Hematopoietic multipotent progenitor cell treated with erythropoietin and hydrocortisone succinate and interleukin-3 and kit ligand, for 15 days (in vitro differentiated cells): ENCODE results near the gene SLC11A1.

Source experiments
- DNase-seq: peaks from one replicate; pipeline ENCODE4 v3.0.0-alpha.2; 2015; ENCODE audit warnings: low spot score

The SLC11A1 gene, protein sequence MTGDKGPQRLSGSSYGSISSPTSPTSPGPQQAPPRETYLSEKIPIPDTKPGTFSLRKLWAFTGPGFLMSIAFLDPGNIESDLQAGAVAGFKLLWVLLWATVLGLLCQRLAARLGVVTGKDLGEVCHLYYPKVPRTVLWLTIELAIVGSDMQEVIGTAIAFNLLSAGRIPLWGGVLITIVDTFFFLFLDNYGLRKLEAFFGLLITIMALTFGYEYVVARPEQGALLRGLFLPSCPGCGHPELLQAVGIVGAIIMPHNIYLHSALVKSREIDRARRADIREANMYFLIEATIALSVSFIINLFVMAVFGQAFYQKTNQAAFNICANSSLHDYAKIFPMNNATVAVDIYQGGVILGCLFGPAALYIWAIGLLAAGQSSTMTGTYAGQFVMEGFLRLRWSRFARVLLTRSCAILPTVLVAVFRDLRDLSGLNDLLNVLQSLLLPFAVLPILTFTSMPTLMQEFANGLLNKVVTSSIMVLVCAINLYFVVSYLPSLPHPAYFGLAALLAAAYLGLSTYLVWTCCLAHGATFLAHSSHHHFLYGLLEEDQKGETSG

GRCh38 chr2:218381916-218382366 lies at the start of gene SLC11A1:
TSS of gene SLC11A1 (plus strand) at chr2:218382273. CDS start at chr2:218382369, 96 bp downstream.
- DNase-seq: no peak

- no peak for DNase-seq
These were observed 49.8 kb upstream of the SLC11A1 start for GRCh38 chr2:218332288-218332687.

- peak; percentile 73 for DNase-seq
These were observed 49.0 kb upstream of the SLC11A1 start for GRCh38 chr2:218332920-218333645.

- no peak for DNase-seq
These were observed 47.5 kb upstream of the SLC11A1 start for GRCh38 chr2:218334531-218334930.

GRCh38 chr2:218340656-218341055 lies 41.4 kb upstream of the SLC11A1 start:
- DNase-seq: no peak

GRCh38 chr2:218341381-218341780 lies 40.7 kb upstream of the SLC11A1 start:
- no peak for DNase-seq

DNA sequence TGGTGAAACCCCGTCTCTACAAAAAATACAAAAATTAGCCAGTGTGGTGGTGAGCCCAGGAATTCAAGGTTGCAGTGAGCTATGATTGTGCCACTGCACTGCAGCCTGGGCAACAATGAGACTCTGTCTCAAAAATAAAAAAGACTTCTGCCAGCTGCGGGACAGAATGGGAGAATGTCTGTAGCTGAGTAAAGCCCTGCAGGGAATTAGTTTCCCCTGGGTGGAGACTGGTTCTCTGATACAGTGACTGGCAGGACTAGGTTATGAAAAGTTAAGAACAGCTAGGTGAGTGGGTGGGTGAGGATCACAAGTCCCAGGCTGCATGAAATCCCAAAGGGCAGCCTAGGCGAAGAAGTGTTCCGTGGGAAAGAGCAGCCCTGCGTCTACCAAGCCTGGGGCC lies 39.2 kb upstream of the SLC11A1 start:
- DNase-seq: no peak

DNA sequence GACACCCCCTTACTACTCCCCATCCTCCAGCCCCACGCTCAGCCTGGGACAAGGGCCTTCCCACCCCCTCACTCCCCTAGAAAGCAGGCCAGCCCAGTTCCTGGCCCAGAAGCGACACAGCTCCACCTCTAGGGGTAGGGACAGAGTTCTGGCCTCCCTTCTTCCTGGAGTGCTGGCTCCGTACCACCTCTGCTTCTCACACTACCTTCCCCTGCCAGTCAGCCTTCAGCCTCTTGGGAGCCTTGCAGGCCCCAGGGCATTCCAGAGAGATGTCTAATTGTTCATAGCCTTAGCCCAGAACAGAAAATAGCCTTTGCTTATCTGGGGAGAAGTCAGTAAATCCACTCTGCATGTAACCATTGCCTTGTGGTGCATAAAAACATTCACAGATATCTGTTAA lies 38.5 kb upstream of the SLC11A1 start:
- no peak for DNase-seq

- no peak for DNase-seq
These were observed 37.9 kb upstream of the SLC11A1 start for GRCh38 chr2:218344090-218344754.

DNA sequence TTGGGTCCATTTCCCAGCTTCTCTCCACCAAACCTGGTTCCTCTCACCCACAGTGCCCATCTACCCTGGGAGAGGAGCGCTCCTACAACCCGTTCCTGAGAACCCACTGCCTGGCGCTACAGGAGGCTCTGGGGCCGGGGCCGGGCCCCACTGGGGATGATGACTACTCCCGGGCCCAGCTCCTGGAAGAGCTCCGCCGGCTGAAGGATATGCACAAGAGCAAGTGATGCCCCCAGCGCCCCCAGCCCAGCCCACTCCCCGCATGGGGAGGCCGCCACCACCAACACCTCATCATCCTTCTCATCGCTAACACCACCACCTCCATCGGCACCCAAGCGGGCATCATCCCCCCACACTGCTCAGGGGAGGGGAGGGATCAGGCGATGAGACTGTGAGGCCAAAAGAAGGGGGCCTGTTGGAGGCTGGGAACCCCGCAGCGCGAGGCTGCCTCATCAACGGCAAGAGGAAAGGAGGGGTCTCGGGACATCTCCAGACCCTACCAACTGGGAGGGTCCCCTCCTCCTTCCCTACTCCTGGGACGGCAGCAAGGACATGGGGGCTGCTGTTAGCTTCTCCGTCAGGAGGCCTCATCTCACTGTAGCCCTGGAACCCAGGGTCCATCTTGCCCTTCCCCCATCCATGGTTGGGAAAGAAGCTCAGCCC lies 37.2 kb upstream of the SLC11A1 start:
- no peak for DNase-seq

DNA sequence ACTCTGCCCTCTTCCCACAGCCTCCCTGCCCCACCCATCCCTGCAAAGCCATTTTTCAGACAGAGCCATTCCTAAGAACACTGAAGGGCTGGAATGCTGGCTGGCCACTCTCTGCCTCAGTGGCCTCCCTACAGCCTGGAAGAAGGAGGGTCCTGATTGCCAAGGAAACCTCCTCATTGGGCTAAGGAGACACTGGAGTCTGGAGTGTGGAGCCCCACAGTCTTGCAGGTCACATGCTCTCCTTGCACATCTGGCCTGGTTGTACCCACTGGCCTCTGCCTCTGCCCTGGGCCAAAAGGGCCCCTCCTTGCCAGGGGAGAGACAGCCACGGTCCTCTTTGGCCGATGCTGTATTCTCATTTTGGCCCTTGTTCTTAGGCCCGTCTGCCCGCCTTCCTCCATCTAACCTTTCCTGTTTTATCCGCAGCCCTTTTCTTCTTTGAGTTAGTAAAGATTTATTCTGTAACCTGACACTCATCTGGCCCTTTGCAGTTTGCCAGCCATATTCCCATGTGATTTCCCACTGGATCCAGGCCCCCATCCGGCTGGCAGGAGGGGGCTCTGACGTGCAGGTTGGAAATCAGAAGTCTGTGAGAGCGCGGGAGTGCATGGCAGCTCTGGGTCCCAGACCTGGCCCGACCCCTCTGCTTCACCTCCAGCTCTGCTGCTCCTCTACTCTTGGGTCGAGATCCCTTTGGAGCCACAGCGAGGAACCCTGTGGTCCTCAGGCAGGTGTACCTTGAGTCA lies 36.4 kb upstream of the SLC11A1 start:
- DNase-seq: no peak

- no peak for DNase-seq
These were observed 34.9 kb upstream of the SLC11A1 start for GRCh38 chr2:218347172-218347571.

DNA sequence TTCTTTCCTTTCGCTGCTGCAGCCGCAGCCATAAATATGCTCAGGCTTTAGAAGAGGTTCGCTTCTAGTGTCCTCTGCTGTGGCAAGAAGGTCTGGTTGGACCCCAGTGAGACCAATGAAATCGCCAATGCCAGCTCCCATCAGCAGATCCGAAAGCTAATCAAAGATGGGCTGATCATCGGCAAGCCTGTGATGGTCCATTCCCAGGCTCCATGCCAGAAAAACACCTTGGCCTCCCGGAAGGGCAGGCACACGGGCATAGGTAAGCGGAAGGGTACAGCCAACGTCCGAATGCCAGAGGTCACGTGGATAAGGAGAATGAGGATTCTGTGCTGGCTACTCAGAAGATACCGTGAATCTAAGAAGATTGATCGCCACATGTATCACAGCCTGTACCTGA lies 28.0 kb upstream of the SLC11A1 start:
- DNase-seq: no peak

GRCh38 chr2:218354850-218355443 lies 27.1 kb upstream of the SLC11A1 start:
- DNase-seq: no peak

DNA sequence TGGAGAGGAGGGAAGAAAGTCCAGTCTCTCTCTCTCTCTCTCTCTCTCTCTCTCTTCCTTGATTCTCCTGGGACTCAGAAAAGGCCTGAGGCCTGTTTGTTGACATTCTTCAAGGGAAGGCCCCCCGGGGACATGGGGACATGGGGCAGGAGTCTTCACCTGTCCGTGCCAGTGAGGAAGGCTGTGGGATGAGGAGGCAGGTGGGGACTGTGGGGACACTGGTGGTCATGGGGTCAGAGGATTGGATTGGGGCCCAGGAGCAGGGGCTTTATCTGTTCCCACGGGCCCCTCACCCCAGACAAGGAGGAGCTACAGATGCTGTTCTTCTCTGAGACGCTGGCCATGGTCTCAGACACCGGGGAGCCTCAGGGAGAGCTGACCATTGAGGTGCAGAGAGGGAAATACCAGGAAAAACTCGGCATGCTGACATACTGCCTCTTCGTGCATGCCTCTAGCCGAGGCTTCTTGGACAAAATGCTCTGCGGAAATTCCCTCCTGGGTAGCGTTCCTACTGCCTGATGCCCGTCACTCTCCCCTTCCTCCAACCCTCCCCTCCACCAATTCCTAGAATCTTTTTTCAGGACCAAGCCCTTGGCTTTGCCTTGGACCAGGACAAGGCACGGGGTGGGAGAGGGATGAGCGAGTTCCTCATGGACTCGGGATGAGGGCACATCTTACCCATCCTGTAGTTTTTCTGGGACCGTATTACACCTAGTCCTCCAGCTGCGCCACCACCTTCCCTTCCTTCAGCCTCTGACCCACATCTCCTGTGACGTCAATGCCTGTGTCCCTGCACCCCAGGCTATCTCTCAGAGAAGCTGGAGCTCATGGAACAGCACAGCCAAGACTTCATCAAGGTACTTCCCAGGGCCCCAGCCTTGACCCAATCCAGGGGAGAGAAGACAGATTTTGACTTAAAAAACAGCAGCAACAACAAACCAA lies 24.6 kb upstream of the SLC11A1 start:
- no peak for DNase-seq

GRCh38 chr2:218360453-218360852 lies 21.6 kb upstream of the SLC11A1 start:
- no peak for DNase-seq

- no peak for DNase-seq
These were observed 19.5 kb upstream of the SLC11A1 start for GRCh38 chr2:218362606-218363005.

DNA sequence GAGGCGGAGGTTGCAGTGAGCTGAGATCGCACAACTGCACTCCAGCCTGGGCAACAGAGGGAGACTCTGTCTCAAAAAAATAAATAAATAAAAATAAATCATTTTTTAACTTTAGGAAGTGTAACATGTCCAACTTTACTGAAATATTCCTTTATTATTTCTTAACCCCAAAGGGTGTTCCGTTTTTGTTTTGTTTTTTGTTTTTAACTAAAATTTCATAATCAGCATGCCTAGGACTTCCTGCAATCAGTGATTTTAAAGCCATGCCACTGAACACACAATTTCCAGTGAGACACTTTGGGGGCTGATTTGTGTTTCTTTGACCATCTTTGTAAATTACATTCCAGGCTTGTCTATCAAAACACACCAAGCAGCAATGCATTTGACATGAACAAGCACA lies 18.3 kb upstream of the SLC11A1 start:
- DNase-seq: no peak

- DNase-seq: no peak
These were observed 17.9 kb upstream of the SLC11A1 start for GRCh38 chr2:218364196-218364595.
